SK-N-SH (cell line): ENCODE data around the gene GATB. TPM values are rescaled to one million over a fixed set of nuclear protein-coding genes. Genes with fewer than 3 reads are reported as not detected.

Source experiments
- CTCF ChIA-PET: fragments of 300-600, 350-600 bp; formaldehyde crosslinking; extraction: SDS; loops from one replicate; lab custom pipeline; 2021; lab: Yijun Ruan, JAX
- POLR2A ChIA-PET: fragments of 350-600 bp; sonication (Branson Sonifier 250); formaldehyde crosslinking; extraction: SDS; loops from one replicate; lab custom pipeline; 2020; ENCODE audit warnings: antibody characterized with exemption, inconsistent platforms; lab: Yijun Ruan, JAX
- DNase-seq: peaks from one replicate; pipeline ENCODE4 v3.0.0; 2012
- H2AFZ ChIP-seq: fragments of 200-600 bp; sonication (generic); 2 replicates; pipeline ENCODE4 v1.8.1; 2016; ENCODE audit warnings: antibody characterized with exemption, mild to moderate bottlenecking, low read depth
- H3F3A ChIP-seq: fragments of 200-600 bp; sonication (generic); replicated peaks from 2 replicates; pipeline ENCODE3; 2016; ENCODE audit warnings: antibody characterized with exemption, mild to moderate bottlenecking; ENCODE audit not compliant: insufficient read depth
- H3K27ac ChIP-seq, 2 experiments: fragments of 200-500 bp in 1 of 2; fragments of 200-600 bp in 1 of 2; sonication (Bioruptor generic) in 1 of 2; sonication (generic), shearing (Covaris generic) in 1 of 2; 2 replicates each; pipeline versions ENCODE4 v1.5.1 to v1.6.1; 2014 to 2016; ENCODE audit warnings: low read depth in 2 of 2, inconsistent platforms in 1 of 2, low read length in 1 of 2, mild to moderate bottlenecking in 1 of 2, mixed read lengths in 1 of 2
- H3K27me3 ChIP-seq: fragments of 200-600 bp; sonication (generic), shearing (Covaris generic); 2 replicates; pipeline ENCODE4 v1.6.1; 2016; ENCODE audit warnings: mixed run types; ENCODE audit not compliant: insufficient read depth
- H3K36me3 ChIP-seq, 2 experiments: fragments of 200-500 bp in 1 of 2; fragments of 200-600 bp in 1 of 2; sonication (Bioruptor generic) in 1 of 2; sonication (generic) in 1 of 2; replicated peaks in 1 of 2; 2 replicates each; pipeline versions ENCODE3 to v1.5.1; 2014 to 2016; ENCODE audit warnings: low read length in 1 of 2, mild to moderate bottlenecking in 1 of 2; ENCODE audit not compliant: insufficient read depth in 2 of 2, control insufficient read depth in 1 of 2
- H3K4me1 ChIP-seq, 2 experiments: fragments of 200-500 bp in 1 of 2; fragments of 200-600 bp in 1 of 2; sonication (Bioruptor generic) in 1 of 2; sonication (generic), shearing (Covaris generic) in 1 of 2; 2 replicates each; pipeline versions ENCODE4 v1.5.1 to v1.6.1; 2014 to 2016; ENCODE audit warnings: low read depth in 1 of 2, low read length in 1 of 2, mixed run types in 1 of 2; ENCODE audit not compliant: insufficient read depth in 2 of 2, control insufficient read depth in 1 of 2
- H3K4me2 ChIP-seq: fragments of 200-600 bp; sonication (generic), shearing (Covaris generic); 2 replicates; pipeline ENCODE4 v1.6.1; 2017; ENCODE audit warnings: mixed run types
- H3K4me3 ChIP-seq, 2 experiments: fragments of 200-500 bp in 1 of 2; fragments of 200-600 bp in 1 of 2; sonication (Bioruptor generic) in 1 of 2; sonication (generic), shearing (Covaris generic) in 1 of 2; 2 replicates each; pipeline versions ENCODE4 v1.5.1 to v1.8.1; 2014 to 2016; ENCODE audit warnings: low read depth in 2 of 2, inconsistent platforms in 1 of 2, low read length in 1 of 2, mild to moderate bottlenecking in 1 of 2, mixed read lengths in 1 of 2, moderate library complexity in 1 of 2
- H3K79me2 ChIP-seq: fragments of 200-600 bp; sonication (generic); 2 replicates; pipeline ENCODE4 v1.8.1; 2017; ENCODE audit warnings: mild to moderate bottlenecking; ENCODE audit not compliant: insufficient read depth
- H3K9ac ChIP-seq: fragments of 200-600 bp; sonication (generic); 2 replicates; pipeline ENCODE4 v1.6.1; 2017; ENCODE audit warnings: mixed run types
- H3K9me2 ChIP-seq: fragments of 200-600 bp; sonication (generic); 2 replicates; pipeline ENCODE4 v1.6.1; 2017; ENCODE audit warnings: mixed run types
- H3K9me3 ChIP-seq: fragments of 200-600 bp; sonication (generic); 2 replicates; pipeline ENCODE4 v1.6.1; 2017; ENCODE audit warnings: mixed run types, mild to moderate bottlenecking, moderate library complexity
- H4K20me1 ChIP-seq: fragments of 200-600 bp; sonication (generic); 2 replicates; pipeline ENCODE4 v1.6.1; 2017; ENCODE audit warnings: mild to moderate bottlenecking, mixed run types; ENCODE audit not compliant: insufficient read depth
- CHD2 ChIP-seq: fragments of 150-350 bp; IDR thresholded peaks from 2 replicates; pipeline ENCODE4 v1.6.1; 2018; ENCODE audit warnings: low read length; ENCODE audit not compliant: partially characterized antibody
- CTCF ChIP-seq: fragments of 200-600 bp; sonication (generic); IDR thresholded peaks from 2 replicates; pipeline ENCODE4 v1.6.1; 2017; ENCODE audit warnings: antibody characterized with exemption, mild to moderate bottlenecking, moderate library complexity
- ELF1 ChIP-seq: IDR thresholded peaks from 2 replicates; pipeline ENCODE4 v1.4.0; 2012
- EP300 ChIP-seq, 2 experiments: IDR thresholded peaks; 2 replicates each; pipeline versions ENCODE4 v1.4.0 to v1.6.1; 2012; ENCODE audit warnings: borderline replicate concordance in 1 of 2, low read depth in 1 of 2, low read length in 1 of 2
- GABPA ChIP-seq: IDR thresholded peaks from 2 replicates; pipeline ENCODE4 v1.4.0; 2012; ENCODE audit warnings: low read depth, mild to moderate bottlenecking
- JUND ChIP-seq: IDR thresholded peaks from 2 replicates; pipeline ENCODE4 v1.4.0; 2012
- MAX ChIP-seq: IDR thresholded peaks from 2 replicates; pipeline ENCODE4 v1.4.0; 2012; ENCODE audit warnings: low read depth
- NFIC ChIP-seq: IDR thresholded peaks from 2 replicates; pipeline ENCODE4 v1.4.0; 2012; ENCODE audit warnings: borderline replicate concordance
- NRF1 ChIP-seq: IDR thresholded peaks from 2 replicates; pipeline ENCODE4 v1.6.1; 2012; ENCODE audit warnings: low read depth, mild to moderate bottlenecking, low read length
- RAD21 ChIP-seq: IDR thresholded peaks from 2 replicates; pipeline ENCODE4 v1.6.1; 2012; ENCODE audit warnings: mild to moderate bottlenecking, low read length
- RCOR1 ChIP-seq: fragments of 150-350 bp; IDR thresholded peaks from 2 replicates; pipeline ENCODE4 v1.6.1; 2017; ENCODE audit warnings: antibody characterized with exemption, low read length
- RFX5 ChIP-seq: IDR thresholded peaks from 2 replicates; pipeline ENCODE4 v1.6.1; 2012; ENCODE audit warnings: mild to moderate bottlenecking, improper control_type of control experiment, low read length
- RXRA ChIP-seq: IDR thresholded peaks from 2 replicates; pipeline ENCODE4 v1.4.0; 2012; ENCODE audit warnings: low read depth, mild to moderate bottlenecking, borderline replicate concordance
- SIN3A ChIP-seq: IDR thresholded peaks from 2 replicates; pipeline ENCODE4 v1.6.1; 2012; ENCODE audit warnings: low read depth, mild to moderate bottlenecking, low read length, moderate library complexity, borderline replicate concordance
- TAF1 ChIP-seq: IDR thresholded peaks from 2 replicates; pipeline ENCODE4 v1.6.1; 2012; ENCODE audit warnings: low read depth, mild to moderate bottlenecking, low read length, moderate library complexity, borderline replicate concordance
- TCF12 ChIP-seq: IDR thresholded peaks from 2 replicates; pipeline ENCODE4 v1.4.0; 2012
- TEAD4 ChIP-seq: IDR thresholded peaks from 2 replicates; pipeline ENCODE4 v1.4.0; 2012; ENCODE audit warnings: mild to moderate bottlenecking, borderline replicate concordance; ENCODE audit not compliant: insufficient read depth
- USF1 ChIP-seq: IDR thresholded peaks from 2 replicates; pipeline ENCODE4 v1.4.0; 2012; ENCODE audit warnings: low read depth, borderline replicate concordance
- ZBTB33 ChIP-seq: IDR thresholded peaks from 2 replicates; pipeline ENCODE4 v1.4.0; 2012; ENCODE audit warnings: low read depth, borderline replicate concordance
- WGBS: methylation state at CpG from one replicate; pipeline ENCODE4 v1.1.6; 2017; ENCODE audit warnings: low lambda C conversion rate; 5-methylcytosine and 5-hydroxymethylcytosine counted together
- polyA plus RNA-seq, 3 experiments: library from polyadenylated mRNA; depleted of rRNA; stranded (reverse); fragments of >200 nt; gene quantifications; 2 replicates each; pipeline ENCODE4 v1.2.3, GENCODE V29; 2012

The GATB gene
- polyA plus RNA-seq, 1 of the 3 experiments (the other 2 are of a cell fraction), result 28.1 TPM

GRCh38 chr4:151688785-151689043, 72.1 kb downstream of the GATB start (continued):
- TF ChIP-seq CHD2, result no peak
- TF ChIP-seq CTCF, result no peak
- TF ChIP-seq GABPA, result no peak
- no peak for TF ChIP-seq RCOR1
- no peak for TF ChIP-seq SIN3A
- no peak for TF ChIP-seq TCF12
- TF ChIP-seq NFIC, result no peak

GRCh38 chr4:151688003-151688784, 72.6 kb downstream of the GATB start:
- no peak overlapping the region for H3K4me3 ChIP-seq
- no peaks in the 10 kb centered on the region for H3K36me3 ChIP-seq
- no peak overlapping the region for H2AFZ ChIP-seq
- no peak for DNase-seq
- peak overlapping the region; percentile 30; the same call in 1 of the 2 replicates for H3K4me2 ChIP-seq
- POLR2A ChIA-PET, result no interaction called here
- peaks cover 17% of the 10 kb centered on the region for H3F3A ChIP-seq
- H3K27ac ChIP-seq, result peak overlapping the region; percentile 39 to 47
- no peaks in the 10 kb centered on the region for H3K9me3 ChIP-seq
- no peaks in the 10 kb centered on the region for H3K9me2 ChIP-seq
- peaks cover 33 to 57% of the 10 kb centered on the region in 2 experiments for H3K4me1 ChIP-seq
- WGBS, result 67% methylated on average over 13 of the region's 14 CpGs
- H3K79me2 ChIP-seq, result no peaks in the 10 kb centered on the region
- no peaks in the 10 kb centered on the region for H4K20me1 ChIP-seq
- H3K9ac ChIP-seq, result no peak overlapping the region
- TF ChIP-seq EP300 (IDR thresholded peaks at IDR 0.05; ENCODE audit: borderline replicate concordance in 1 of 2, low read depth in 1 of 2, low read length in 1 of 2) (no peak; a peak in 1 of 4 replicates), NFIC (no peak), USF1 (no peak), TCF12 (peak; percentile 16; the same call in 1 of the 2 replicates)
- CTCF ChIA-PET, result interaction anchor here (1.0 to 1.4 kb wide), 2 partner anchors 26 to 44 kb away, joined by 3 read pairs; no protein-coding TSS in a partner anchor
- no peaks in the 10 kb centered on the region for H3K27me3 ChIP-seq

GRCh38 chr4:151687021-151687640, 73.7 kb downstream of the GATB start:
- no peaks in the 10 kb centered on the region for H3K9me2 ChIP-seq
- no peak overlapping the region for H3K4me2 ChIP-seq
- 76% methylated on average over 11 of the region's 11 CpGs for WGBS
- no peaks in the 10 kb centered on the region for H3K79me2 ChIP-seq
- H3K27ac ChIP-seq, result peak overlapping the region in 1 of 2 experiments; percentile 56; a peak in 2 of 4 replicates
- CTCF ChIA-PET, result interaction anchor here (1.0 to 1.4 kb wide), 2 partner anchors 43 to 683 kb away, joined by 3 read pairs; no protein-coding TSS in a partner anchor
- H2AFZ ChIP-seq, result no peak overlapping the region
- POLR2A ChIA-PET, result no interaction called here
- H3K9me3 ChIP-seq, result no peaks in the 10 kb centered on the region
- peaks cover 33 to 56% of the 10 kb centered on the region in 2 experiments for H3K4me1 ChIP-seq
- H3F3A ChIP-seq, result peaks cover 17% of the 10 kb centered on the region
- no peak overlapping the region for H3K9ac ChIP-seq
- DNase-seq, result peak; percentile 30
- H4K20me1 ChIP-seq, result no peaks in the 10 kb centered on the region
- no peak overlapping the region for H3K4me3 ChIP-seq
- no peaks in the 10 kb centered on the region for H3K36me3 ChIP-seq
- no peaks in the 10 kb centered on the region for H3K27me3 ChIP-seq
- TF ChIP-seq RFX5 (no peak), MAX (no peak), NFIC (no peak), RXRA (peak; percentile 73; the same call in 1 of the 2 replicates), TEAD4 (0 out of 2 replicates have a peak, but pooled peaks have one; percentile 19), NRF1 (no peak), ZBTB33 (no peak), ELF1 (no peak), JUND (no peak; the same call in 1 of the 2 replicates), EP300 (IDR thresholded peaks at IDR 0.05; ENCODE audit: borderline replicate concordance in 1 of 2, low read depth in 1 of 2, low read length in 1 of 2) (no peak), GABPA (no peak), TAF1 (no peak), RAD21 (no peak), CHD2 (no peak)
